Measurements from ENCODE around the gene ALPK3.

ALPK3 gene

GRCh38 chr15:84813435-84813834 is 3.7 kb upstream of the ALPK3 start:
- H3K9ac ChIP-seq = no peak overlapping the region
- peaks cover 5% of the 10 kb centered on the region for H3K4me1 ChIP-seq
- no peak overlapping the region for H3K4me3 ChIP-seq (ENCODE audit: low read depth, low read length)
- H3K27ac ChIP-seq = no peak overlapping the region
- no peak overlapping the region for H3K4me2 ChIP-seq (ENCODE audit: low read length)
- no peaks in the 10 kb centered on the region for H3K27me3 ChIP-seq (ENCODE audit: control insufficient read depth, insufficient read depth, low read length)
- no peak overlapping the region for H2AFZ ChIP-seq
- no peaks in the 10 kb centered on the region for H3K36me3 ChIP-seq (ENCODE audit: control insufficient read depth, insufficient read depth, low read length)
- H3K9me3 ChIP-seq (ENCODE audit: control insufficient read depth, low read length) = no peaks in the 10 kb centered on the region
- TF ChIP-seq, protein P1, sequence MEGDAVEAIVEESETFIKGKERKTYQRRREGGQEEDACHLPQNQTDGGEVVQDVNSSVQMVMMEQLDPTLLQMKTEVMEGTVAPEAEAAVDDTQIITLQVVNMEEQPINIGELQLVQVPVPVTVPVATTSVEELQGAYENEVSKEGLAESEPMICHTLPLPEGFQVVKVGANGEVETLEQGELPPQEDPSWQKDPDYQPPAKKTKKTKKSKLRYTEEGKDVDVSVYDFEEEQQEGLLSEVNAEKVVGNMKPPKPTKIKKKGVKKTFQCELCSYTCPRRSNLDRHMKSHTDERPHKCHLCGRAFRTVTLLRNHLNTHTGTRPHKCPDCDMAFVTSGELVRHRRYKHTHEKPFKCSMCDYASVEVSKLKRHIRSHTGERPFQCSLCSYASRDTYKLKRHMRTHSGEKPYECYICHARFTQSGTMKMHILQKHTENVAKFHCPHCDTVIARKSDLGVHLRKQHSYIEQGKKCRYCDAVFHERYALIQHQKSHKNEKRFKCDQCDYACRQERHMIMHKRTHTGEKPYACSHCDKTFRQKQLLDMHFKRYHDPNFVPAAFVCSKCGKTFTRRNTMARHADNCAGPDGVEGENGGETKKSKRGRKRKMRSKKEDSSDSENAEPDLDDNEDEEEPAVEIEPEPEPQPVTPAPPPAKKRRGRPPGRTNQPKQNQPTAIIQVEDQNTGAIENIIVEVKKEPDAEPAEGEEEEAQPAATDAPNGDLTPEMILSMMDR (IDR thresholded peaks at IDR 0.05) = no peak
- no peaks in the 10 kb centered on the region for H3K79me2 ChIP-seq

DNA sequence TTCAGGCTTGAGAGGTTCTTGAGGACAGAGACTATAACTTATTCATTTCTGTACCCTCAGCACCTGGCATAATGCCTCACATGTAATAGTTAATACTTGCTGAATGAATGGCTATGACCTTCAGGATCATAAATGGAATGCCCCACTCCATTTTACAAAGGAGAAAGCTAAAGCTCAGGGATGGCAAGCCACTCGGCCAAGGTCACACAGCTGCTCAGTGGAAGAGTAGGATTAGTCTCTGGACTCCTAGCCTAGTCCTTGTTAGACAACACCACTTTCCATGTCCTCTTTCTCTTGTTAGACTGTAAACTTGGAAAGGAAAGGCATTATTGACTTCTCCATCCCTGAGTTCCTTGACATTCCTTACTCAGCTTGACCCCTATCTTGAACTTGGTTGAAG is 3.2 kb upstream of the ALPK3 start:
- no peaks in the 10 kb centered on the region for H3K79me2 ChIP-seq
- H3K27me3 ChIP-seq (ENCODE audit: control insufficient read depth, insufficient read depth, low read length) = no peaks in the 10 kb centered on the region
- no peak overlapping the region for H3K4me2 ChIP-seq (ENCODE audit: low read length)
- peaks cover 7% of the 10 kb centered on the region for H3K4me1 ChIP-seq
- H3K4me3 ChIP-seq (ENCODE audit: low read depth, low read length) = no peak overlapping the region
- no peak overlapping the region for H3K27ac ChIP-seq
- no peaks in the 10 kb centered on the region for H3K9me3 ChIP-seq (ENCODE audit: control insufficient read depth, low read length)
- no peaks in the 10 kb centered on the region for H3K36me3 ChIP-seq (ENCODE audit: control insufficient read depth, insufficient read depth, low read length)
- no peak overlapping the region for H2AFZ ChIP-seq
- TF ChIP-seq, protein P1 (IDR thresholded peaks at IDR 0.05) = no peak
- H3K9ac ChIP-seq = no peak overlapping the region

GRCh38 chr15:84814916-84815315 is 2.2 kb upstream of the ALPK3 start:
- Histone ChIP-seq H3K27me3 (ENCODE audit: control insufficient read depth, insufficient read depth, low read length) (no peaks in the 10 kb centered on the region), H3K36me3 (ENCODE audit: control insufficient read depth, insufficient read depth, low read length) (no peaks in the 10 kb centered on the region), H2AFZ (no peak overlapping the region), H3K79me2 (no peaks in the 10 kb centered on the region), H3K9me3 (ENCODE audit: control insufficient read depth, low read length) (no peaks in the 10 kb centered on the region), H3K4me2 (ENCODE audit: low read length) (no peak overlapping the region), H3K9ac (no peak overlapping the region), H3K27ac (no peak overlapping the region), H3K4me1 (peaks cover 11% of the 10 kb centered on the region), H3K4me3 (ENCODE audit: low read depth, low read length) (no peak overlapping the region)
- TF ChIP-seq, protein P1 (IDR thresholded peaks at IDR 0.05) = no peak

GRCh38 chr15:84817466-84818081 is 418 bp downstream of the ALPK3 start:
- H3K79me2 ChIP-seq = no peaks in the 10 kb centered on the region
- peak overlapping the region; percentile 13 for H3K4me2 ChIP-seq (ENCODE audit: low read length)
- H3K36me3 ChIP-seq (ENCODE audit: control insufficient read depth, insufficient read depth, low read length) = no peaks in the 10 kb centered on the region
- no peaks in the 10 kb centered on the region for H3K27me3 ChIP-seq (ENCODE audit: control insufficient read depth, insufficient read depth, low read length)
- H3K4me3 ChIP-seq (ENCODE audit: low read depth, low read length) = peak overlapping the region; percentile 46
- H2AFZ ChIP-seq = peak overlapping the region; percentile 60
- H3K9me3 ChIP-seq (ENCODE audit: control insufficient read depth, low read length) = no peaks in the 10 kb centered on the region
- peaks cover 11% of the 10 kb centered on the region for H3K4me1 ChIP-seq
- peak overlapping the region; percentile 28 for H3K9ac ChIP-seq
- peak overlapping the region; percentile 86 for H3K27ac ChIP-seq
- TF ChIP-seq, protein P1 (IDR thresholded peaks at IDR 0.05) = no peak
